Prostate gland (tissue), 2 donors: ENCODE data around the gene DNAJA1.
"Not testable (repeated sequence)": the region's sequence is repeated elsewhere in the genome, so short reads cannot be mapped to it uniquely, and the experiment has no call there.

Experiments
- POLR2A ChIP-seq: fragments of 450-650 bp; IDR thresholded peaks from one replicate; pipeline ENCODE4 v1.6.1; 2016; ENCODE audit warnings: antibody characterized with exemption, mild to moderate bottlenecking
- TF ChIP-seq, protein P1 (sequence below), 4 experiments: fragments of 200-600 bp in 2 of 4; fragments of 450-650 bp in 2 of 4; sonication (generic) in 2 of 4; IDR thresholded peaks; 1 replicate in 3 of 4; 2 replicates in 1 of 4; pipeline ENCODE4 v1.5.1; 2016 to 2019; ENCODE audit warnings: antibody characterized with exemption in 4 of 4, mild to moderate bottlenecking in 2 of 4, moderate library complexity in 2 of 4

GRCh38 chr9:33000682-33001055 lies 24.4 kb upstream of the DNAJA1 start:
- TF ChIP-seq, protein P1, sequence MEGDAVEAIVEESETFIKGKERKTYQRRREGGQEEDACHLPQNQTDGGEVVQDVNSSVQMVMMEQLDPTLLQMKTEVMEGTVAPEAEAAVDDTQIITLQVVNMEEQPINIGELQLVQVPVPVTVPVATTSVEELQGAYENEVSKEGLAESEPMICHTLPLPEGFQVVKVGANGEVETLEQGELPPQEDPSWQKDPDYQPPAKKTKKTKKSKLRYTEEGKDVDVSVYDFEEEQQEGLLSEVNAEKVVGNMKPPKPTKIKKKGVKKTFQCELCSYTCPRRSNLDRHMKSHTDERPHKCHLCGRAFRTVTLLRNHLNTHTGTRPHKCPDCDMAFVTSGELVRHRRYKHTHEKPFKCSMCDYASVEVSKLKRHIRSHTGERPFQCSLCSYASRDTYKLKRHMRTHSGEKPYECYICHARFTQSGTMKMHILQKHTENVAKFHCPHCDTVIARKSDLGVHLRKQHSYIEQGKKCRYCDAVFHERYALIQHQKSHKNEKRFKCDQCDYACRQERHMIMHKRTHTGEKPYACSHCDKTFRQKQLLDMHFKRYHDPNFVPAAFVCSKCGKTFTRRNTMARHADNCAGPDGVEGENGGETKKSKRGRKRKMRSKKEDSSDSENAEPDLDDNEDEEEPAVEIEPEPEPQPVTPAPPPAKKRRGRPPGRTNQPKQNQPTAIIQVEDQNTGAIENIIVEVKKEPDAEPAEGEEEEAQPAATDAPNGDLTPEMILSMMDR (IDR thresholded peaks at IDR 0.05): not testable (repeated sequence)
- not testable (repeated sequence) for TF ChIP-seq POLR2A
